Neural progenitor cell (in vitro differentiated cells): ENCODE data around the gene GSAP. TPM values are rescaled to one million over a fixed set of nuclear protein-coding genes. Genes with fewer than 3 reads are reported as not detected.

Experiments used
- DNase-seq: peaks from one replicate; pipeline ENCODE4 v3.0.0-alpha.2; 2016; ENCODE audit warnings: low spot score
- H2AFZ ChIP-seq: fragments of 200-600 bp; sonication (generic); replicated peaks from 2 replicates; pipeline ENCODE4 v1.6.1; 2016; ENCODE audit warnings: antibody characterized with exemption
- H3F3A ChIP-seq: fragments of 200-600 bp; sonication (generic); 2 replicates; pipeline ENCODE4 v1.6.1; 2016; ENCODE audit warnings: antibody characterized with exemption, low read depth
- H3K27ac ChIP-seq: fragments of 200-600 bp; sonication (generic); 2 replicates; pipeline ENCODE4 v1.5.1; 2016; ENCODE audit warnings: mild to moderate bottlenecking
- H3K27me3 ChIP-seq: fragments of 200-600 bp; sonication (generic); 2 replicates; pipeline ENCODE4 v1.6.1; 2016; ENCODE audit warnings: mild to moderate bottlenecking, moderate library complexity
- H3K36me3 ChIP-seq: fragments of 200-600 bp; sonication (generic); 2 replicates; pipeline ENCODE4 v1.5.1; 2016
- H3K4me1 ChIP-seq: fragments of 200-600 bp; sonication (generic); 2 replicates; pipeline ENCODE4 v1.6.1; 2016; ENCODE audit warnings: mixed run types
- H3K4me2 ChIP-seq: fragments of 200-600 bp; sonication (generic); 2 replicates; pipeline ENCODE4 v1.6.1; 2016
- H3K4me3 ChIP-seq: fragments of 200-600 bp; sonication (generic); 2 replicates; pipeline ENCODE4 v1.5.1; 2016
- H3K79me2 ChIP-seq: fragments of 200-600 bp; sonication (generic); 2 replicates; pipeline ENCODE4 v1.6.1; 2016; ENCODE audit warnings: low read depth
- H3K9ac ChIP-seq: fragments of 200-600 bp; sonication (generic); 2 replicates; pipeline ENCODE4 v1.6.1; 2016
- H3K9me3 ChIP-seq: fragments of 200-600 bp; sonication (generic); 2 replicates; pipeline ENCODE4 v1.5.1; 2016; ENCODE audit warnings: low read depth
- H4K20me1 ChIP-seq: fragments of 200-600 bp; sonication (generic); 2 replicates; pipeline ENCODE4 v1.6.1; 2016; ENCODE audit warnings: low read depth
- H3K27ac Mint-ChIP-seq: 3 replicates; pipeline ENCODE4 v1.8.0; 2021; ENCODE audit warnings: mixed read lengths
- H3K27me3 Mint-ChIP-seq: 2 replicates; pipeline ENCODE4 v1.8.0; 2022; ENCODE audit warnings: low read depth, mild to moderate bottlenecking, inconsistent platforms, moderate library complexity, mixed read lengths; ENCODE audit not compliant: insufficient read depth
- H3K36me3 Mint-ChIP-seq: 3 replicates; pipeline ENCODE4 v1.8.0; 2021; ENCODE audit warnings: mixed read lengths
- H3K4me1 Mint-ChIP-seq: 3 replicates; pipeline ENCODE4 v1.8.0; 2021; ENCODE audit warnings: mixed read lengths
- H3K4me3 Mint-ChIP-seq: 3 replicates; pipeline ENCODE4 v1.8.0; 2021; ENCODE audit warnings: mild to moderate bottlenecking, moderate library complexity, mixed read lengths
- H3K9me3 Mint-ChIP-seq: 3 replicates; pipeline ENCODE4 v1.8.0; 2020; ENCODE audit warnings: mixed read lengths
- EZH2 ChIP-seq: fragments of 200-600 bp; sonication (generic); IDR thresholded peaks from 2 replicates; pipeline ENCODE4 v1.6.1; 2017; ENCODE audit warnings: antibody characterized with exemption, mild to moderate bottlenecking, moderate library complexity
- EZH2phosphoT487 ChIP-seq: fragments of 200-600 bp; sonication (generic); IDR thresholded peaks from 2 replicates; pipeline ENCODE4 v1.6.1; 2017; ENCODE audit warnings: antibody characterized with exemption
- total RNA-seq: library from RNA; depleted of rRNA; stranded (reverse); fragments of >200 nt; gene quantifications from 2 replicates; pipeline ENCODE4 v1.2.3, GENCODE V29; 2015; ENCODE audit warnings: low replicate concordance
- TF ChIP-seq, protein P1 (sequence below): fragments of 200-600 bp; sonication (generic); IDR thresholded peaks from 2 replicates; pipeline ENCODE4 v1.5.1; 2017; ENCODE audit warnings: antibody characterized with exemption, mild to moderate bottlenecking

The GSAP gene
- total RNA-seq, 1 donor from 2014 or later: 2.6 TPM

DNA sequence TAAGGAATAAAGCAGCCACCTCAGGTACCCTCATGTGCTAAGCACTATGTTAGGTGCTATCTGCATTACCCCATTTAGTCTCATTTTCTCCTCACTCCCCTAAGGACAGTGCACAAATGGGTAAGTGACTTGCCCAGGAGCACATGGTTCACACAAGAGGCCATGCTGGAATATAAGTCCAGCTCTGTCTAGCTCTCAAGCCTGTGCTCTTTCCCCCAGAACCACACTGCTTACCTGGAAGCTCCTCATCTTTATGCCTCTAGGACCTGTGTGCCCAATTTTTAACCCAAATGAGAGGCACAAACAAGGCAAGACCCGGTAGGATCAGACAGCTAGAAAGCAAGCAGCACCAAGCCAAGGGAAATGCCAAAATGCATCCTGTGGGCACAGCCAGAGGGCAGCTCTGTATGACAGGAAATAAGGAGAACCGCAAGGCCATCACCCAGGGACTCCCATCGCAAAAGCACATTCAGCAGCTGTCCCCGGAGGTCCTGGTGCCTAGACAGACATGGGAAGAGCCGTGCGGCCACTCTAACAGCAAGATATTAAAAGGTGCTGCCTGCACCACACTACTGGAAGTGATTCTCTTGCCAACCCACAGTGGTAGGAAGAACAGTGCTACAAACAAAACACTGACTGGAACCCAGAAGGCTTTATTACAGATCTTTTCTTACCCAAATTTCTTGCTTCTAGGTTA is 88.1 kb downstream of the GSAP start:
- Histone ChIP-seq H3K4me2 (no peak overlapping the region), H3K4me3 (no peak overlapping the region)
- peaks cover 2% of the 10 kb centered on the region for H3K27me3 Mint-ChIP-seq

DNA sequence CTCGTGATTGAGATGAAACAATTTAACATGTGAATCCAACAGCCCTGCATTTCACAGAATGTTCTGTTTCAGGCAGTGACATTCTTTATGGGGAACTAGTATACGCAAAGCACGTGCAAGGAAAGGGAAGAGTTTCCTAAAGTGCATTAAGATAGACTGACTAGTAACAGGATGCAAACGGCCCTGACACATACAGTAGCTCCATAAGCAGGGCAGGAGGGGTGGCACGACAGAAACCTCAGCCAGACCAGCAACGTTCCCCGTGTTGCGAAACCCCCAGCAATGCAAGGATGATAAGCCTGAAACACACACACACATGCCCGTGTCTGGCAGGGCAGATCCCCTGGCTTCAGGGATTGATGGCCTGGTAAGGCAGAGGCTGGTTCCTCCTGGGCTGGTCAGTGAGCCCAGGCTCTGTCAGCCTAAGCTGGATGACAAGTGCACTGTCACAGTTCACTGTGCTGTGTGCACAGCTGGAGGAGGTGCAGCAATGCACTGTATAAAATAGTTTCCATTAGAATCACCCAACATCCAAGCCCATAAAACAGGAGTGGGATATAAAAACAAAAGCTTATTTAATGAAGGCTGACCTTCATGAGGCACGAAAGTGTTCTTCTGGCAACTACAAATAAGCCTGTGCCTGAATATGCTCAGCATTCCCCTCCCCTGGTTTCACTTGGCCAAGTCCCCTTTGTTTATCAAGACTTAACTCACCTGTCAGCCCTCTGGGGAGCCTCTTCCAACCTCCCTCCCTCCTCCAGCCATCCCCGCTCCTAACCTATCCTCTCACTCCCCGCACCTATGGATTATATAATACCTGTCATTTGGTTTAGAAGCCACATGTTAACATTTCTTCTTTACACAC is 88.8 kb downstream of the GSAP start:
- Mint-ChIP-seq H3K27me3 (peaks cover 2% of the 10 kb centered on the region), H3K4me3 (no peak overlapping the region), H3K9me3 (no peaks in the 10 kb centered on the region), H3K27ac (no peak overlapping the region), H3K36me3 (no peaks in the 10 kb centered on the region), H3K4me1 (peaks cover 6% of the 10 kb centered on the region)
- no peaks in the 10 kb centered on the region for H4K20me1 ChIP-seq
- no peaks in the 10 kb centered on the region for H3K36me3 ChIP-seq
- no peaks in the 10 kb centered on the region for H3K79me2 ChIP-seq
- no peaks in the 10 kb centered on the region for H3K27me3 ChIP-seq
- no peak overlapping the region for H3K27ac ChIP-seq
- H3K9me3 ChIP-seq: no peaks in the 10 kb centered on the region
- no peak overlapping the region for H3K4me3 ChIP-seq
- no peaks in the 10 kb centered on the region for H3F3A ChIP-seq
- no peaks in the 10 kb centered on the region for H3K4me1 ChIP-seq
- no peak for DNase-seq
- no peak overlapping the region for H3K9ac ChIP-seq
- TF ChIP-seq, protein P1, sequence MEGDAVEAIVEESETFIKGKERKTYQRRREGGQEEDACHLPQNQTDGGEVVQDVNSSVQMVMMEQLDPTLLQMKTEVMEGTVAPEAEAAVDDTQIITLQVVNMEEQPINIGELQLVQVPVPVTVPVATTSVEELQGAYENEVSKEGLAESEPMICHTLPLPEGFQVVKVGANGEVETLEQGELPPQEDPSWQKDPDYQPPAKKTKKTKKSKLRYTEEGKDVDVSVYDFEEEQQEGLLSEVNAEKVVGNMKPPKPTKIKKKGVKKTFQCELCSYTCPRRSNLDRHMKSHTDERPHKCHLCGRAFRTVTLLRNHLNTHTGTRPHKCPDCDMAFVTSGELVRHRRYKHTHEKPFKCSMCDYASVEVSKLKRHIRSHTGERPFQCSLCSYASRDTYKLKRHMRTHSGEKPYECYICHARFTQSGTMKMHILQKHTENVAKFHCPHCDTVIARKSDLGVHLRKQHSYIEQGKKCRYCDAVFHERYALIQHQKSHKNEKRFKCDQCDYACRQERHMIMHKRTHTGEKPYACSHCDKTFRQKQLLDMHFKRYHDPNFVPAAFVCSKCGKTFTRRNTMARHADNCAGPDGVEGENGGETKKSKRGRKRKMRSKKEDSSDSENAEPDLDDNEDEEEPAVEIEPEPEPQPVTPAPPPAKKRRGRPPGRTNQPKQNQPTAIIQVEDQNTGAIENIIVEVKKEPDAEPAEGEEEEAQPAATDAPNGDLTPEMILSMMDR: no peak
- no peak overlapping the region for H3K4me2 ChIP-seq
- peak overlapping the region; percentile 26 for H2AFZ ChIP-seq

More for the DNA sequence above, 88.1 kb downstream of the GSAP start:
- H3K27ac Mint-ChIP-seq: no peak overlapping the region
- Histone ChIP-seq H3F3A (no peaks in the 10 kb centered on the region), H3K4me1 (no peaks in the 10 kb centered on the region), H3K9me3 (no peaks in the 10 kb centered on the region), H3K79me2 (no peaks in the 10 kb centered on the region), H2AFZ (no peak overlapping the region), H3K9ac (no peak overlapping the region), H4K20me1 (no peaks in the 10 kb centered on the region), H3K36me3 (no peaks in the 10 kb centered on the region), H3K27me3 (no peaks in the 10 kb centered on the region), H3K27ac (no peak overlapping the region)
- TF ChIP-seq EZH2phosphoT487: no peak
- TF ChIP-seq, protein P1: no peak
- TF ChIP-seq EZH2: no peak
- H3K4me3 Mint-ChIP-seq: no peak overlapping the region
- DNase-seq: no peak
- H3K36me3 Mint-ChIP-seq: no peaks in the 10 kb centered on the region
- peaks cover 6% of the 10 kb centered on the region for H3K4me1 Mint-ChIP-seq
- H3K9me3 Mint-ChIP-seq: no peaks in the 10 kb centered on the region

- Histone ChIP-seq H2AFZ (no peak overlapping the region), H3K4me2 (no peak overlapping the region), H3K27me3 (no peaks in the 10 kb centered on the region), H4K20me1 (no peaks in the 10 kb centered on the region), H3K9ac (no peak overlapping the region), H3K27ac (no peak overlapping the region), H3K4me1 (no peaks in the 10 kb centered on the region), H3K4me3 (no peak overlapping the region), H3F3A (no peaks in the 10 kb centered on the region), H3K9me3 (no peaks in the 10 kb centered on the region), H3K79me2 (no peaks in the 10 kb centered on the region), H3K36me3 (no peaks in the 10 kb centered on the region)
- no peaks in the 10 kb centered on the region for H3K9me3 Mint-ChIP-seq
- no peak overlapping the region for H3K4me3 Mint-ChIP-seq
- H3K36me3 Mint-ChIP-seq: no peaks in the 10 kb centered on the region
- no peak overlapping the region for H3K27ac Mint-ChIP-seq
- no peaks in the 10 kb centered on the region for H3K27me3 Mint-ChIP-seq
- H3K4me1 Mint-ChIP-seq: no peaks in the 10 kb centered on the region
- no peak for DNase-seq
- TF ChIP-seq EZH2phosphoT487 (no peak), EZH2 (no peak)
- TF ChIP-seq, protein P1: no peak
Measured at GRCh38 chr7:77326131-77326530, 90.0 kb downstream of the GSAP start.
